ENCODE results near the gene EIF3B.

EIF3B gene

DNA sequence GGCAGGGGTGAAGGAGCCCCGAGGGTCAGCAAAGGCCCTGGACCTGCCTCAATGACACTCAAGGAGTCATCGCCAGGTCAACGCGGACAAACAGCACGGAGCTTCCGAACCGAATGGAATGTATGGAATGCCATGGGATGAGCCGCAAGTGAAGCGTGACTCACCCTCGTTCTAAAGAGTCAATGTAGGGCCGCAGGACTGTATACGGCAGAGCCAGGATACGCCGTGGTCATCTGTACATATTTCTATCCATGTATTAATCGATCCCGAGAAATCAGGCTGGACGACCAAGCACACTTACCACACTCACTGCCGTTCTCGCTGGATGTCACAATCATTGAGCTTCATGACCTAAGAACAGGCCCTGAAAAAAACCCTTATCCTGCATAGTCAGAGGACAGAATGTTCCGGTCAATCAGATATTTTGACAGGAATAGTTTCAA lies 44.7 kb upstream of the EIF3B start:
- Histone ChIP-seq H3K27ac (ENCODE audit: low read length) (no peak overlapping the region), H3K36me3 (replicated peaks; ENCODE audit: low read depth, low read length) (peaks cover 5% of the 10 kb centered on the region), H3K27me3 (ENCODE audit: low read depth, low read length) (no peaks in the 10 kb centered on the region), H3K79me2 (ENCODE audit: low read length) (peaks cover 57% of the 10 kb centered on the region), H2AFZ (ENCODE audit: low read depth, low read length) (no peak overlapping the region), H3K9ac (ENCODE audit: low read length) (no peak overlapping the region), H4K20me1 (ENCODE audit: insufficient read depth, low read length) (no peaks in the 10 kb centered on the region), H3K9me3 (ENCODE audit: insufficient read depth, low read length) (no peaks in the 10 kb centered on the region), H3K4me1 (ENCODE audit: low read length) (peaks cover 35% of the 10 kb centered on the region), H3K4me2 (ENCODE audit: low read length) (no peak overlapping the region), H3K4me3 (ENCODE audit: low read length) (no peak overlapping the region)
- TF ChIP-seq, protein P1, sequence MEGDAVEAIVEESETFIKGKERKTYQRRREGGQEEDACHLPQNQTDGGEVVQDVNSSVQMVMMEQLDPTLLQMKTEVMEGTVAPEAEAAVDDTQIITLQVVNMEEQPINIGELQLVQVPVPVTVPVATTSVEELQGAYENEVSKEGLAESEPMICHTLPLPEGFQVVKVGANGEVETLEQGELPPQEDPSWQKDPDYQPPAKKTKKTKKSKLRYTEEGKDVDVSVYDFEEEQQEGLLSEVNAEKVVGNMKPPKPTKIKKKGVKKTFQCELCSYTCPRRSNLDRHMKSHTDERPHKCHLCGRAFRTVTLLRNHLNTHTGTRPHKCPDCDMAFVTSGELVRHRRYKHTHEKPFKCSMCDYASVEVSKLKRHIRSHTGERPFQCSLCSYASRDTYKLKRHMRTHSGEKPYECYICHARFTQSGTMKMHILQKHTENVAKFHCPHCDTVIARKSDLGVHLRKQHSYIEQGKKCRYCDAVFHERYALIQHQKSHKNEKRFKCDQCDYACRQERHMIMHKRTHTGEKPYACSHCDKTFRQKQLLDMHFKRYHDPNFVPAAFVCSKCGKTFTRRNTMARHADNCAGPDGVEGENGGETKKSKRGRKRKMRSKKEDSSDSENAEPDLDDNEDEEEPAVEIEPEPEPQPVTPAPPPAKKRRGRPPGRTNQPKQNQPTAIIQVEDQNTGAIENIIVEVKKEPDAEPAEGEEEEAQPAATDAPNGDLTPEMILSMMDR (IDR thresholded peaks at IDR 0.05; ENCODE audit: low read depth, low read length) = no peak
- TF ChIP-seq EZH2phosphoT487 (IDR thresholded peaks at IDR 0.05; ENCODE audit: low read depth) = no peak

DNA sequence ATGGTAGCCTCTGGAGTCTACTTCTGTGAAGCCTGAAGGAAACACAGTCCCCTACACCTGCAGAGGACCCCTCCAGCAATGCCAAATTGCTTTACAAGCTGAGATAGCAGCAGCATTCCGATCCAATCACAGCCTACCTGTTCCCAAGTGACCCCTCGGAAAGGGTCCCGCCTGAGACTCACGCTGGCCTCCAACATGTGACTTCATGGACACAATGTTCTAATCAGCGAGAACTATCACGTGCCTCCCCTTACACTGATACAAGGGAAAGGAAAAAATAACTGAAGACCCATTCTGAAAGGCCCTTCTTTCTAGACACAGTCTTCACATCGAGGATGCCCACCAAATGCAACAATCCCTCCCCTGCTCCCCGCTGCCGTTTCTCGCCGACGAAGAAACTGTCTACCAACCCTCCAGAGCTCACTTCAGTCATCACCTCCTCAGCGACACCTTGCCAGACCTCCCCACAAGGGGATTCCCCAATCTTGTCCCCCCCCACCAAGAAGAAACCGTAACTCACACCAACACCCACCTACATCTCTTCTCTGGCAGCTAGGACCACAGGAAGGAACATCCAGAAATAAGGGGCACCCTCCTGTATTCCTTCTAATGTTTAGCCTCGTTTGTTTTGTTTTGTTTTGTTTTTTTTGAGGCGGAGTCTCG lies 42.2 kb upstream of the EIF3B start:
- Histone ChIP-seq H3K4me1 (ENCODE audit: low read length) (peaks cover 29% of the 10 kb centered on the region), H3K36me3 (replicated peaks; ENCODE audit: low read depth, low read length) (peaks cover 5% of the 10 kb centered on the region), H3K4me2 (ENCODE audit: low read length) (peak overlapping the region; percentile 58), H3K9me3 (ENCODE audit: insufficient read depth, low read length) (no peaks in the 10 kb centered on the region), H3K79me2 (ENCODE audit: low read length) (peaks cover 40% of the 10 kb centered on the region), H4K20me1 (ENCODE audit: insufficient read depth, low read length) (no peaks in the 10 kb centered on the region), H3K27ac (ENCODE audit: low read length) (no peak overlapping the region), H3K9ac (ENCODE audit: low read length) (0 out of 2 replicates have a peak overlapping the region, but pooled peaks have one; percentile 8), H3K27me3 (ENCODE audit: low read depth, low read length) (no peaks in the 10 kb centered on the region), H2AFZ (ENCODE audit: low read depth, low read length) (no peak overlapping the region), H3K4me3 (ENCODE audit: low read length) (peak overlapping the region; percentile 49; the same call in 1 of the 2 replicates)
- no peak for TF ChIP-seq EZH2phosphoT487 (IDR thresholded peaks at IDR 0.05; ENCODE audit: low read depth)
- TF ChIP-seq, protein P1 (IDR thresholded peaks at IDR 0.05; ENCODE audit: low read depth, low read length) = no peak

DNA sequence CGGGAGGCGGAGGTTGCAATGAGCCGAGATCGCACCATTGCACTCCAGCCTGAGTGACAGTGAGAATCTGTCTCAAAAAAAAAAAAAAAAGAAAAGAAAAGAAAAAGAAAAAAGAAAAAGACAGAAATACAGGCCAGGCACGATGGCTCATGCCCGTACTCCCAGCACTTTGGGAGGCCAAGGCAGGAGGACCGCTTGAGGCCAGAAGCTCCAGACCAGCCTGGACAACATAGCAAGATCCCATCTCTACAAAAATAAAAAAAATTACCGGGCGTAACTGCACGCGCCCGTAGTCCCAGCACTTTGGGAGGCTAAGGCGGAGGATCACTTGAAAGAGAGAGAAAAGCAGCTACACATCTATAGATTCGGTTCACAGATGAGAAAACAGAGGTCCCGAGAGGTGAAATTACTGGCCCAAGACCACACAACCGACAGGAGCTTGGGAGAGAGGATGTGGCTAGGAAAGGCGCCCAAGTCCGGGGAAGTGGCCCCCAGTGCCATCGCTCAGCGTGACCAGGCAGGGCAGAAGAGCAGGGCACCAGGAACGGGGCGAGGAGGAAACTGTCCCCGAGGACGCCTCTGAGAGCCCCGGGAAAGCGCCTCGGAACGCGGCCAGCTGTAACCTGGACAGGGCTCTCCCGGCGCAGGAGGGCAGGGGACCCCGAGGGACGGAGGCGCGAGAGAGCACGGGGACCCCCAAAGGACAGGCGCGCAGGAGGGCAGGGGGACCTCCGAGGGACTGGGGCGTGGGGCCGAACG lies 41.0 kb upstream of the EIF3B start:
- H3K9ac ChIP-seq (ENCODE audit: low read length) = peak overlapping the region; percentile 69
- H2AFZ ChIP-seq (ENCODE audit: low read depth, low read length) = no peak overlapping the region
- TF ChIP-seq, protein P1 (IDR thresholded peaks at IDR 0.05; ENCODE audit: low read depth, low read length) = no peak
- TF ChIP-seq EZH2phosphoT487 (IDR thresholded peaks at IDR 0.05; ENCODE audit: low read depth) = no peak
- peaks cover 17% of the 10 kb centered on the region for H3K4me1 ChIP-seq (ENCODE audit: low read length)
- peak overlapping the region; percentile 26; the same call in 1 of the 2 replicates for H3K27ac ChIP-seq (ENCODE audit: low read length)
- H3K4me3 ChIP-seq (ENCODE audit: low read length) = peak overlapping the region; percentile 88
- H3K36me3 ChIP-seq (replicated peaks; ENCODE audit: low read depth, low read length) = peaks cover 5% of the 10 kb centered on the region
- no peaks in the 10 kb centered on the region for H3K27me3 ChIP-seq (ENCODE audit: low read depth, low read length)
- no peaks in the 10 kb centered on the region for H4K20me1 ChIP-seq (ENCODE audit: insufficient read depth, low read length)
- peak overlapping the region; percentile 77 for H3K4me2 ChIP-seq (ENCODE audit: low read length)
- H3K79me2 ChIP-seq (ENCODE audit: low read length) = peaks cover 37% of the 10 kb centered on the region
- H3K9me3 ChIP-seq (ENCODE audit: insufficient read depth, low read length) = no peaks in the 10 kb centered on the region
